SKM-1 (cell line): Measurements from ENCODE around the gene CCDC71L.

ENCODE experiments used
- DNase-seq: peaks from one replicate; lab custom pipeline; 2025; ENCODE audit not compliant: unreplicated experiment; lab: John Stamatoyannopoulos, UW

Gene CCDC71L

DNA sequence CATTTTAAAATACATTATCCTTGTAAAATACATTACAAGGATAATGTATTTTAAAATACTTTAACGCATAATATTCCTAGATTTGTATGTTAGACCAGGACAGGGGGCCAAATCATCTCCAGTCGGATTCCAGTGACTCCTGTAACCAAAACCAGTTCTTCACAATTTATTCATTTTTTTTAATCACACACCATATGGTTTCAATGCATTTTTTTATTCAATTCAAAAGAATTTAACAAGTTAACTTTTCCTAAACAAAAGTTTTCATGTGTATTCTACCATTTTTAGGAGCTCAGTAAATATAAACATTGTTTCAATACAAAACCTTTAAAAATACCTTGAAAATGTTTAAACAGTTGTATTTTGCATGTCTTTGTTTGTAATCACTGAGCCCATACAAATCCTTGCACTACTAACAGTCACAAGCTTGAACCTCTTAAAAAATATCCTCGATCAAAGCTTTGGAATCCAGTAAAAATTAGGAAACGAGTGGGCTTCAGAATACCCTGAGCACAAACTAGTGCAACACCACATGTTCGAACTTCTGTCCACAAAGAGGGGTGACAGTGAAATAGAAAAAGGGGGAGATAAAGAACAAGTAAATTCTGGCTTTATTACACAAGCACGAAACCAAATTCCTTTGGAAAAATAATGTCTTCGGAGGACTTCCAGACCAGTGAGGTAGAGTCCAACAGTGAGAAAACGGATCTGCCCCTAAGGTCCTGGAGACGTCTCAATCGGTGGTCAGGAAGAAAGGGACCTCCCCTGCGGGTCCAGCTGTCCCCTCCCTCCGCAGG is 1.6 kb downstream of the CCDC71L start:
- no peak for DNase-seq

DNA sequence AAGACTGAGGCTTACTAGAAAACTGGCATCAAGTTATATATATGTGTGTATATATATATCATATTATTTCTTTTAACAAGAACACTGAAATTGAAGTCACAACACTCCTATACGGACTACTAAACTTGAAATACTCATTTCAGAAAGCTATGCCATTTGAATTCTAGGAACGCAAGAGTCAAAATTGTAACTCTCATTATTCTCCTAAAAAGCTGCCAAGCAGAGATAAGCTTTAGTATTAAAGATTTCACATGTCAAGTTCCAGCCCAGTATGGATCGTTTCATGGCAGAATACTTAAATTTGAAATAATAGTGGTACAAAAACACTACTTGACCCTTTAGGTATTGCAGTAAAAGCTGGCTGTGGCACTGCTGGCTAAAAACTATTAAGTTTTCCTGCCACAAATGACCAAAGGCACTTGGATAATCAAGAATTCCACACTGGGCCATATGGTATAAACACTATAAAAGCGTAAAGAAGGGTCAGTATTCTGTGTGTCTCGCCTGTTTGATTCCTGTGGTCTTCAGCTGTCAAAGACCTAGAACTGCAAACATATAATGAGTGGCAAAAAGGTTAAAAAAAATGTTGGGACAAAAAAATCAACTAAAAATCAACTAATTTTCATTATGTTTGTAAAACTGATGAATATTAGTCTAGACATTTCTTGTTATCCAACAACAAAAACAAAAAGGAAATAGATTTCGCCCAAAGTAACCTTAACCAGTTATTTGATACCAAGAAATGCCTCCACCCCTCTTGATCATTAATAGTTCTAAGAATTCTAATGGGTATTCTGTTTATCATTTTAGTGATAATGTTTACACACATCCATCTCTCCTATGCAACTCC is 2.4 kb downstream of the CCDC71L start:
- no peak for DNase-seq

DNA sequence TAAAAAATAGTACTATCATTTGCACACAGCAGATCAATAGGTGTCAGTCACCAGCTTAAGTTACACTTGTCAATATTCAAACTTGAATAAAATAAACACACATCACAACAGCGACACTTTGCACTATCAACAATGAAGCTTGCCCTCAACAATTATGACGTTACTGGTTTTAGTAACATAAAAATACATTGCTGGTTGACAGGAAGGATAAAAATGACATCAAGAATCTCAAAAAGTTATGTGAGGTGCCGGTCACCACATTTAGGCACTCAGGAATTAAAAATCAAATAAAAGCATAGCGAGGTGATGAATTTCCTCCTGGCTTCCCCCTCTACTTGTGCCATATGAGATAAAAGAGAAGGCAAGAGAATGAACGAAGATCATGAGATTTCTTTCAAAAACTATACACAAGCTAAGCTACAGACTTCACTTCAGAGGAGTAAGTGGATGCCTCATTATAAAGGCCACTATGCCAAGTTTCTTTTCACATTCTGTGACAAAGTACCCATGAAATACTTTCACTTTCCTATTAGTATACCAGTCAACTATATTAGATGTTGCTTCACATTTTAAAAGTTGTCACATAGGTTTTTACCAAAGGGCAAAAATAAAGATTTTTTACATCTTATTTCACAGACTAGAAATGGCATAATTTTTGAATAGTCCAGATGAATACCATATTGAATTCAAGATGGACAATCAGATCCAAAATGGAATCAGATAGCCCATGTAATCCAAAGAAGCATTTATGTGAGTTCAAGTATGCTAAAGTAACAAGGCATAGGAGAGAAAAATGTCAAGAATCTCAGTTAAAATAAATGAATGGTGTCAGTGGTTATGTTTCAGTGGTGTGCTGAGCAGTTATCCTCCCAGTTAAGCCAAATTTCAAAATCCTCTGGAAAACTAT is 3.6 kb downstream of the CCDC71L start:
- no peak for DNase-seq

DNA sequence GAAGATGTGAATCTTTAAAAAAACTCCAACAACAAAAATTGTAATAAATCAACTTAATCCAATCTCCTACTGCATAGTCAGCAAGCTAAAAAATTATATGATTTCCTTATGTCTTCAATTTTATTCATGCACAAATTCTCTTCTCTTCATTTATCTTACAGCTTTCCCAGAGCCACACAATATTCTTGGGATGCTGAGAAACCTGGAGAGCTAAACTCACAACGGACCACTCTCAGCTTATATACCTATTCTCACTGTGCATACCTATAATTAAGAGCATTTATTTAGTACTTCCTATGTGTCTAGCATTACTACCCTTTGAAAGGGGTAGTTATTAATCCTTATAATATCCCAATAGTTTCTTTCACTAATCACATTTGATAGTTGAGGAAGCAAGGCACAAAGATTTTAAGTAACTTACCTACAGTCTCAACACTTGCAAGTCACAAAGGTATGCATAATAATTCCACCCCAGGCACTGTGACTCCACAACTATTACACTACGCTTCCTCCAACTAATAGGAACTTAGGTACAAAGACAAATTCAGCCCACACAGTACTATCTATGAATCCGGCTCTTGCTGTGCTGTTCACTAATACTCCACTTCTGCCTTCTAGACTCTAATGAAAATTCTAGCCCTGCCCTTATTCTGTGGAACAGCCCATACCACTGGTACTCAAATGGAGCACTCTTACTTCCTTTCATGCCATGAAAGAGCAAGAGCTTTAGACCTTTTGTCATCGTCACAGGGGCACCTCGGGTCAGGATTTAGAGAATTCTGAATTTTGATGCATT is 5.1 kb downstream of the CCDC71L start:
- DNase-seq = no peak

DNA sequence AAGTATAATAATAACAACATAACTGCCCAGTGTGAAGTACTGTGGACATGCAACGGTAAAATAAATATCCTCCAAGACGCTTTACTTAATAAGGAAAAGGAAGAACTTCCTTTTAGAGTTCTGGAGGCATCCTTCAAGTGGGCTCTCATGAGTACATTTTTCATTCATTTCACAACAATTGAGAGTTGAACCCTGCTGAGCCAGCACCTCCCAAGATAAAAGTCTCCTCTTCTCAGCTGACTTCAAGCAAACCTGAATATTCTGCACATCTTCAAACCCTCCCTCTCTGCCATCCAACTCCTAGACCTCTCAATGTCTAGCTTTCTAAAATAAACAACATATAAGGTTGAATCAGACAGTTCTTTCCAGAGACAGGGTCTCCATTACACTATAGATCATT is 7.5 kb downstream of the CCDC71L start:
- DNase-seq = no peak

DNA sequence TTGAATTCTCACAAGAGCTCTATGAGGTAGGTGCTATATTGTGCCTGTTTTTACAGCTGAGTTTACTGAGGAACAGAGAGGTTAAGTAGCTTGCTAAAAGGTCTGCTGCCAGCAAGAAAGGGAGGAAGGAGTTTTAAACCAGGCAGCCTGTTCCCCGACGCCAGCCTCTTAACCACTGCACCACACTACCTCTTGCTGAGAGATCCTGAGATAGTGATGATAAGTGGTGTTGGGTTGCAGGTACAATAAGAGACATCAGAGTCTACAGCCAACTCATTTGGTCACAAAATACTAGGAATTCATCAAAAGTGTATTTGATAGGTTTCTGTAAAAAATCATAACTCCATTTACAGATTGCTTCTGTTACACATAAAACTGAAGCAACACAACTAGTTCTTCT is 8.0 kb downstream of the CCDC71L start:
- DNase-seq = no peak

DNA sequence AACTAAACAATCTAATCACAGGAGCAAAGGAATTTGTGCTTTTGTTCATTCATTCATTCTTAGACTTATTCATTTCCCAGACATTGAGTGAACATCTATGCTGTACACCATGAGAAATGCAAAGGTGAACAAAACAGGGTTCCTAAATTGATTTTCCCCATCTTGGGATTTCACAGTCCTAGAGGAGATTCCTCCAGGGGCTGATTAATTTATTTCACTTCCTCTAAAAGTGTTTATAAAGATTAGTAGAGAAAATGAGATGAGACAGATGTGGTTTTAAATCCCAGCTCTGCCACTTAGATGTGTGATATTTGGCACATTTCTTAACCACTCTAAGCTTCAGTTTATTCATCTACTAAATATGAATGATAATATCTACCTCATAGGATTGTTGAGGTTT is 8.9 kb downstream of the CCDC71L start:
- no peak for DNase-seq

DNA sequence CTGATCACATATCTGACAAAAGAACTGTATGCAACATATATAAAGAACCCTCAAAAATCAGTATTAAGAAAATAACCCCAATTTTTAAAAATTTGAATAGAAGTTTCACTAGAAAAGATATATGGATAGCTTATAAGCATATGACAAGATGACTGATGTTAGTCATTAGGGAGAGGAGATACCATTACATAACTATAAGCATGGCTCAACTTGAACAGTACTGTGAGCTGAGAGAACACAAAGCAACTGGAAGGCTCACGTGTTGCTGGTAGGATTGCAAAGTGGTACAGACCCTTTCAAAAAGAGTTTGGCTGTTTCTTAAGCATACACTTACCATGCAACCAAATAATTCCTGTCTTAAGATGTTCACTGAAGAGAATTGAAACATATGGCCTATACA is 14.7 kb downstream of the CCDC71L start:
- no peak for DNase-seq

DNA sequence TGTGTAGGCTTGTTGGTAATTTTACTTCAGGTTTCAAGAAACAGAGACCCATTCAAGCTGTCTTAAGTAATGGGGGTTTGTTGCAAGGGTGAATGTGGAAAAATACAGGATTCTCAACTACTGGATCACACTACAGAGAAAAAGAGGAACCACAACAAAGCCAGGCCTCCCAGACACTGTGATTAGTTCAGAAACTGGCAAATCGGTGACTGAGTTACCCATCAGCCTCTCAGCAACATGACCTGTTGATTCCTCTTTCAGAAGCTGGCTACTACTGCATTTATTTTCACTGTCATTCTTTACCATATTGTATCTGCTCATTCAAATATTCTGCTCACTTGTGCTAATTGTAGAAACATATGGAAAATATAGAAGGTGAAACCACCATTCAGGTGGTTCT is 16.0 kb downstream of the CCDC71L start:
- peak; percentile 13 for DNase-seq

DNA sequence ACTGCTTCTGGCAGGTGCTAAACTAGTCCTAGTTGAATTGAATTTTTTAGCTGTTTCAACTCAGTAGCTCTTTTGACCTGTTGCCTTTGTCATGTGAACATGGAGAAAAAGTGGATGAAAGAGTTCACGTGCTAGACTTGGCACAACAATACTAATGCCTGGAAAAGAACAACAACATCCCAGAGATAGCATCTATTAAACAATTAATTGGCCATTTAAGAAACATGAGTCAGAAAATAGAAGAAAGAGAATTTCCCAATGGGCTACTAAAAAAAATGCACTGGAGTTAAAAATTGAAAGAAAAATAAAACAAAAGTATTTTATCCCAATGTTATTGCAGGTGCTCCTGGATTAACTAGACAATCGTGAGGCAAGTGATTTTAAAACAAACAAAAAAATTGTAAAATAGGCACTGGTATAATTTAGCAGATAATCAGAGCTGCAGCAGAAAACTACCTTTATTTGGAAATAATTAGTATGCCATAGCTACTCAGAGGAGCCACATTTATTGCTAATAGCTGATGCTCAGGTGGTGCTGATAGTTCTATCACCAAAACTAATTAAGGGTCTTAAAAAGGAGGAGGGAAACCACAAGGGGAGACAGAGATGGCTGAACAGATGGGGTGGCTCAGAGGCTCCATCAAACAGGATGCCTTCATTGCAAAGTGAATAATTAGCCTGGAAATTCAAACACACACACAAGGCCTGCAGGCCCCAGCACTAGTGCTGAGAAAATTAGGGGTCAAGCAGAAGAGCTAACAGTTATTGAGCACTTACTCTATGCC is 17.6 kb downstream of the CCDC71L start:
- no peak for DNase-seq

DNA sequence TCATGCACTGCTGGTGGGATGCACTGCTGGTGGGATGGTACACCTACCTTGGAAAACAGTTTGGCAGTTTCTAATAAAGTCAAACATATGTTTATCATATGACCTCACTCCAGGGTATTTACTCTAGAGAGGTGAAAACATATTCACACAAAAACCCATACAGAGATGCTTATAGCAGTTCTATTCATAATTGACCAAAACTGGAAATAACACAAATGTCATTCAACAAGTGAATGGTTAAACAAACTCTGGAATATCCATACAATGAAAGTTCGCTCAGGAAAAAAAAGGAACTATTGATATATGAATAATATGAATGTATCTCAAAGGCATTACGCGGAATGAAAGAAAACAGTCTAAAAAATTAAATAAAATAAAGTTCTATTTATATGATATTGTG is 19.5 kb downstream of the CCDC71L start:
- no peak for DNase-seq

DNA sequence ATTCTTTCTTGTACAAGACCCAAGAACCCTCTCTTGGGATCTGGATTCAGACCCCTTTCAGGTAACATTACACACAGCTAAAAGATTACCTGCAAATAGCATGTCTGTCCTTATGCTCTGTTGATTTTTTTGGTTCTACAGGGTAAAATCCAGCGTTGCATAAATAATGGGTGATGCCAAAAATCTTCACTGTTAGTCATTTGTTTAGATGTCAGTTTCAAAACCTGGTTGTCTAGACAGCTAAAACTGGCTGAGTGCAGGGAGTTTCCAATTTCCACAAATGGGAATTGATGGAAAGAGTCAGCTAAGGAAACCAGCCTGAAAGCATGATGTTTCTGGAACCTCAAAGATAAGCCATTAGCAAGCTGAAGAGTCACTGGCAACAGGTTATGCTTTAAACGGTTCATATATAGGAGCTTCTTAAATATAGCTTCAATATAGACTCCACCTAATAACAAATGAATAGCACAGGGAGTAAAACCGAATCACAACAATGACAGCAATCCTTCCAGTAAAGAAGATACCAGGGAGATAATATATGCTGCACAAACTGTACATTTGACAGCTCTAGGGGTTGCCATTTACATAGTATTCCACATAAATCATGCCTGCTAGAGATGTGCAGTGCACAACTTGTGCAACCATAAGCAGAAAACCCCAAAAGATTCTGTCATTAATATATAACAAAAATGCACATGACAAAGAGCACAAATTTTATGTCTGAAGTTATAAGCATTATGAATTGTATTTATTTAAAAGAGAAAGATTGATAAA is 20.4 kb downstream of the CCDC71L start:
- no peak for DNase-seq

DNA sequence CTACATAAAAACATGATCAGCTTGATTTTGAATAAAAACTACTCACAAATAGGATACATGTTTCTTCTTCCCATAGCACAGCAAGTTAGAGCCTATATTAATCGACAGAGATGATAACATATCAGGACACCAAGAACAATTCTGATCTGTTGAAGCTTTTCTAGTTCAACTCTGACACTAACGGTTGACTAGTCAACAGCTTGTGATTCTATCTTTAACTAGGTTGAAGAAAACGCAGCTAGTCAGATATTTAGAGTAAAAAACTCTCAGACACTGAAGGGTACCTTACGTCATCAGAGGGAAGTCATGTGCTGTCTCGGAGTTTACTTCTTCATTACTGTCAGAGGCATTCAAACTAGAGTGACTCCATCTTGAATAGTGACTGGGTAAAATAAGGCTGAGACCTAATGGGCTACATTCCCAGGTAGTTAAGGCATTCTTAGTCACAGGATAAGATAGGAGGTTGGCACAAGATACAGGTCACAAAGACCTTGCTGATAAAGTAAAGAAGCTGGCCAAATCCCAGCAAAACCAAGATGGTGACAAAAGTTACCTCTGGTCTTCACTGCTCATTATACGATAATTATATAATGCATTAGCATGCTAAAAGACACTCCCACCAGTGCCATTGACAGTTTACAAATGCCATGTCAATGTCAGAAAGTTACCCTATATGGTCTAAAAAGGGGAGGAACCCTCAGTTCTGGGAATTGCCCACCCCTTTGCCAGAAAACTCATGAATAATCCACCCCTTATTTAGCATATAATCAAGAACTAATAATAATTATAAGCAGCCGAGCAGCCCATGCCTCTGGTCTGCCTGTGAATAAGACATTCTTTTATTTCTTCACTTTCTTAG is 21.3 kb downstream of the CCDC71L start:
- DNase-seq = no peak

DNA sequence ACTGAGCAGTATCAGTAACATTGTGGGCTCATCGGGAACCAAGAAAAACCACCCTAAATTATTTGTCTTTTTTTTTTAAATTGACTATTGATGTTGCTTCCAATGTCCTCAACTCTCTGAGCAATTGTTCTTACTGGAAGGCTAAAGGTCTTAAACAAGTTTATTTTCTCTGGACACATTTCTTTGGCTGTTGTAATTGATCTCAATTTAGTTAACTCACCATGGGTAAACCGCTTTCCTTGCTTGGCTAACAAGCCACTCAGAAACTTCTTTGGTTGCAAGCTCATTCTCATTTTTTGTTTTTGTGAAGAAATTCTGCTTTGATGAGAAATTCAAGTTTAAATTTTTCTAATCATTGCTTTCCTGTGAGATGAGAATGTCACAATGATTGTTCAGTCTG is 25.5 kb downstream of the CCDC71L start:
- DNase-seq = no peak

DNA sequence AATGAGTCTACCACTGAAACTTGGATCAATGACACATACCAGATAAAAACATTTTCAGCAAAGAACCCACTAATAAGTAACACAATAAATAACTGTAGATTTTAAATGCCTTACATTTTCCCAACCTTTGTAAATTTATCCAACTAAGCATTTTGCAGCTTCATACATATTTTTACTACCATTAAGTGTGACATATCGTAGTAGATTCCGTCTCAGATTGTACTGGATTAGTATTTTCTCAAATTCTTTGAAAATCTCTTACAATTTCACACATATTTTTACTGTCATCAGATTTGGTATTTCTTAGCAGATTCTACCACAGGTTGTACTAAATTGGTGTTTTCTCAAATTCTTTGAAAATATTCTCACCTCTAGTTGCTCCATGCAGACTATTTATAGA is 26.0 kb downstream of the CCDC71L start:
- no peak for DNase-seq

DNA sequence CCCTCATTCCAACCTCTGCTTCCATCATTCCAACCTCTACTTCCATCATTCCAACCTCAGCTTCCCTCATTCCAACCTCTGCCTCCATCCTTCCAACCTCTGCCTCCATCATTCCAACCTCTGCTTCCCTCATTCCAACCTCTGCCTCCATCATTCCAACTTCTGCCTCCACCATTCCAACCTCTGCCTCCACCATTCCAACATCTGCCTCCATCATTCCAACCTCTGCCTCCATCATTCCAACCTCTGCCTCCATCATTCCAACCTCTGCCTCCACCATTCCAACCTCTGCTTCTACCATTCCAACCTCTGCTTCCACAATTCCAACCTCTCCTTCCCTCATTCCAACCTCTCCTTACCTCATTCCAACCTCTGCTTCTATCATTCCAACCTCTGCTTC is 30.3 kb downstream of the CCDC71L start:
- DNase-seq = no peak

DNA sequence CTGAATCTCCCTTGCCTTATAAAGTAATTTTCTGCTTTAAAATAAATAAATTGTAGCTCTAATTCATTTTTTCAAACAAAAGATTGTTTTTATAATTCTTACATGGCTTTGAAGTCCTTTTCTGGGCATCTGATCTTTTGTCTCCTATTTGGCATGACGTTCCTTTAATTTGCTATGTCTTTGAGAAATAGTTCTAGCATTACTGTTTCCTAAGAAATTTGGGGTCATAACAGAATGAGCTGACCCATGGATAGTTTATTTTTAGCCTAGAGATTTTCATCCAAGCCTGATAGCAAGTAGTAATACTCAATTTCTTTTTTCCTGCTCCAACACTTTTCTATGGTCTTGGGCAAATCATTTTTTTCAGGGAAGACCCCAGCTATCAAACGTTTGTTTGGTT is 31.4 kb downstream of the CCDC71L start:
- no peak for DNase-seq
